ENCODE measurements around the gene TMEM185B.
"Not testable (repeated sequence)": the region's sequence is repeated elsewhere in the genome, so short reads cannot be mapped to it uniquely, and the experiment has no call there.

The TMEM185B gene

DNA sequence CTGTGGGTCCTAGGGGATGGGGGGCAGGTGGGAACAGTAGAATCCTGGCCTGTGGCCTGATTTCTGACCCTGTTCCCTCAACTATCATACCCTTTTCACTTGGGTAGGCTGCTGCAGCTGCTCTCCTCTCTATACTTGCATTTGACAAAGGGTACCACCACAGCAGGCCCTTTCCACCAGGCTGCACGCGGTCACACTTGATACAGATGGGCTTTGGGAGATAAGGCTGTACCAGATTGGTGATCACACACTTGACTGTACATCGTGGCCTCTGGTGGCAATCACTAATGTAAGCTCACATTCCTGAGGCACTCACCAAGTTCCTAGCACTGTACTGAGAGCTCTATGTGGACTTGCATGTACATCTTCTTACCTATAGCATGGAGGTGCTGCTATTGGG is 27.9 kb upstream of the TMEM185B start:
- no peak for DNase-seq

DNA sequence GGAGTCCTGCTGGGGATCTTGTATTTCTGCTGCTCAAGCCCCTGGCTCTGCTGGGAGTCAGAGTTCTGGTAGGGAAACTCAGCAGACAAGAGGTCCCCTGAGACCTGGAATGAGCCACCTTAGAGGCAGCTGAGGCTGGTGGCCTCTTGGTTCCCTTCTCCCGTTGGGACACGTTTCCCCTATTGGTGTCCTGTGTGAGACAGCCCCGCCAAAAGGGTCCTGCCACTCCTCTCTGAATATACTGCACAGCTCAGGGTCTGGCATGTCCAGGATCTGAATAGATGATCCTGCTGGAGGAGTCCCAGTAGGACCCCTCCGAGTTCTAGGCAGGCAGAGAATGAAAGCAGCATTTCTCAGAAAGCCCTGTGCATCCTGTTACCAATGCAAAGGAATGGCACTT is 27.4 kb upstream of the TMEM185B start:
- DNase-seq = no peak

DNA sequence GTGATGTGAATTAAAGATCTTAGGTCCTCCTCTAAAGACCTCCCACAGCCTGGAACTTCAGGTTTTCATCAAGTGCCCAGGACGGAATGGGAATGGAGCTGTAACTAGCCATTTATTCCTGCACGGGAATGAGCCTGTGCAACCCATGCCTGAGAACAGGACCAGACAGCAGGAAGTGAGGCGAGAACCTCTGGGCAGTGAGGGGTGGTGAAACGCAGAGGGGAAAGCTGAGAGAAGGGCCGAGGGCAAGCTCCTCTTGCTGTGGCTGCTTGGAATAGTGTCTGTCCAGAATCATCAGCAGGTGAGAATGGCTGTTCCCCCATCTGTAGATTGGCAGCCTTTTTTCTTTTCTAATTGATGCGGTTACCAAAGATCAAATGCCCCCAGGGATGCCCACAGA is 24.7 kb upstream of the TMEM185B start:
- DNase-seq = no peak

DNA sequence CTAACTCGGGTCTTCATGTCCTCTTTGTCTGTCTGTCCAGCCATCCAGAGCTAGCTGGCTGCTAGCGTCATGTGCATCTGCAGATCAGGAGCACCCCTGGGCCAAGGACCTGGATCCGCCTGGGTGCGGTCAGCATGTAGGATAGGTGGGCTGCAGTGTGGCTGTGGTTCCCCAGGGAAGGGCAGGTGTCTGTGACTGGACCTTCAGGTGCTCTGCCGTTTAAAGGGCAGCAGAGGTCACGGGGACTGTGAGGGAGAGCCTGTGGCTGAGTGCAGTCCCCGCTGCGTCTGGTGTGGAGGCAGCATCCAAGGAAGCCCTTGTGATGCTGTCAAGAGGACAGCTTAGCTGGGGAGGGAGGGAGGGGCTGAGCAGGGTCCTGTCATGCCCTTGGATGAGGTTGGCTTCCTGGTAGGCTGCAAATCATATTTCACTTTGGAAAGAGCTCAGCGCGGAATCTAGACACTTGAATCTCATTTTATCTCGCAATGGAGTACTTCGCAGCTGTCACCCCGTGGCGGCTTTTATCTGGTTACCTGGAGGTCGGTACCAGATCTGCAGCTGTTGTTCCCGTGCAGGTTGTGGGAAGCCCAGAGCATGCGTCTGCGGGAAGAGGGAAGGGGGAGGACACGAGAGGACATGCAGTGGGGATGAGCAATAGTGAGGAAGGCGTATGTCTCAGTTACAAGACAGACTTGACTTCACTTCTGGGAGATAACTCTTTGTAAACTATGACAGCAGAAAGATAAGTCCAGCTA is 23.5 kb upstream of the TMEM185B start:
- no peak for DNase-seq

DNA sequence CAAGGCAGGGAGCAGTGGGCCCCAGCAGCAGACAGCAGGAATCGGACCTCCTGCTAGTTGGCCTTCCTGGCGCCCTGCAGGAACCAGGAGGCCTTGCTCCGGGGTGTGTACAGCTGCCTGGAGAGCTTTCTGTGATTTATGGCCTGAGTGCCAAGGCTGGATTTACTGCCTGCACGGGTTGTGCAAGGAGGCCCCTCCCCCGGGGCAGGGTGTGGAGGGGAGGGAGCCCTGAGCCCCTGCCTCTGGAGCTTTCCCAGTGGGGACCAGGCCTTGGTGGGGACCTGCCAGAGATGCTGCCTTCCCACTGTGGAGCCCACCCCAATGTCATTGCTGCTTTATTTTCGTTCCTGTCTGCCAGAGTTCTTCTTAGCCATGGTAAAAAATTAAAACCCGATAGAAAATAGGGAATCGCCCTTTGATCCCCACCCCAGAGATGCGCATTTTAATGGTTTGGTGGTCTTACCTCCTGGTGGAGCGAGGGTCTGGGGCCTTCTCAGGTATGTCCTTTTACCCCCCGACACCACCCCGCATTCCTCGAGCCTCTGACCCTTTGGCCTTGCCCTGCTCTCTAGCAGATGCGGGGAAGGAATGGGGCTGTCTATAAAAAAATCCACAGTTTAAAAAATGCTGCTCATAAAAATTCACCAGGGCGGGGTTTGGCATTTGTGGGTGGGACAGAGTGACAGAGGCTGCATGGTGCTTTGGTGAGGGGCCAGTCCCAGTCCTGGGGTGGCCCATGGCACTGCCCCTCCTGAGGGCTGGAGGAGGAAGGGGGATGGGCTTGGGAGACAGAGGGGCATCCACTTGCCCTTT is 22.5 kb upstream of the TMEM185B start:
- DNase-seq = no peak

DNA sequence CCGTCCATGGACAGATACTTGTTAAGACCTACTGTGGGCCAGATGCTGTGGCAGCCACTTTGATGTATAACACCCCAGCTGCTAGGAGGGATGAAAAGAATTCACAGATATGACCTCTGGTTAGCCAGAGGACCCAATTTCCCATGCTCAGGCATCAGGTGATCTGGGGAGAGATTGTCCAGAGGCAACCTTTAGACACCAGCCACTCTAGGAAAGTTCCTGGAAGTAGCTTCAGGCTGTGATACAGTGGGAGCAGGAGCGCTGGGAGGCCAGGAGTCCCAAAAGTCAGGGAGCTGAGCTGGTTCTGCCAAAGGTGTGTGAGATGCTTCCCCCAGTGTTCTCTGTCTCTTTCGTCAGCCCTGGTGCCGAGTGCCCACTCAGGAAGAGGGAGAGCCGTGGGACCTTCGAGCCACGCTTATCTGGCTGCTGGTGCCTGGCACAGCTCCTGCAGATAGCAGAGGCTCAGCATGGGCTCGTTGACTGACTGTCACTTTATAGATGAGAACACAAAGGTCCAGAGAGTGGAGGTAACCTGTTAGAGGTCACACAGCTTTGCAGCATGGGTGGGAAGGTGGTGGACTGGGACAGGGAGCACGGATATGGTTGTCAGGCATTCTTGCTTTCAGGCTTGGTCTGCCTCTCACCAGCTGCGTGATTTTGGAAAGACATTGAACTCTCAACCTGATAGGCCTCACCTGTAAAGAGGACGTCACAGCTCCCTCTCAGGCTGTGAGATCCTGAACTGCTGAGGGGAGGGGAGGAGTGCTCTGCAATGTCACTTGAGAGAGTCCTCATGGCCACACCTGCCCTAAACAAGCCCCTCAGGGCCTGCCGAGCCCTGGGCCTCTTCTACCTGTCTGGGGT is 21.7 kb upstream of the TMEM185B start:
- no peak for DNase-seq

DNA sequence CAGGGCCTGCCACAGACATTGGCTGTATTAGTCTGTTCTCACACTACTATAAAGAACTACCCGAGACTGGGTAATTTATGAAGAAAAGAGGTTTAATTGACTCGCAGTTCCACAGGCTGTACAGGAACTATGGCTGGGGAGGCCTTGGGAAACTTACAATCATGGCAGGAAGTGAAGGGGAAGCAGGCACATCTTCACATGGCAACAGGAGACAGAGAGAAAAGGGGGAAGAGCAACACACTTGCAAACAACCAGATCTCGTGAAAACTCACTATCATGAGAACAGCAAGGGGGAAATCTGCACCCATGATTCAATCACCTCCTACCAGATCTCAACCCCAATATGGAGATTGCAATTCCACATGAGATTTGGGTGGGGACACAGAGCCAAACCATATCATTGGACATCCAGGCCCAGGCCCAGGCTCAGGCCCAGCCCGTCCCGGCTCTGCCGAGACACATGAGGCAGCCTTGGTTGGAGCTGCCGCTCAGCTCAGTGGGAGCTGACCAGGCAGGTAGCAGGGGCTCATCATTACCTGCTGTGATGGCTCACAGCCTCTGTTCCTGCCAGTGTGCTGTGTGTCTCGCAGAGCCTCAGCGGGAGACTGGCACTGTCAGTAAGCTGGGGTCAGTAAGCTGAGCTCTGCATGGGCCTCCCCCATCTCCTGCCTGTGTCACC is 20.8 kb upstream of the TMEM185B start:
- DNase-seq = no peak

DNA sequence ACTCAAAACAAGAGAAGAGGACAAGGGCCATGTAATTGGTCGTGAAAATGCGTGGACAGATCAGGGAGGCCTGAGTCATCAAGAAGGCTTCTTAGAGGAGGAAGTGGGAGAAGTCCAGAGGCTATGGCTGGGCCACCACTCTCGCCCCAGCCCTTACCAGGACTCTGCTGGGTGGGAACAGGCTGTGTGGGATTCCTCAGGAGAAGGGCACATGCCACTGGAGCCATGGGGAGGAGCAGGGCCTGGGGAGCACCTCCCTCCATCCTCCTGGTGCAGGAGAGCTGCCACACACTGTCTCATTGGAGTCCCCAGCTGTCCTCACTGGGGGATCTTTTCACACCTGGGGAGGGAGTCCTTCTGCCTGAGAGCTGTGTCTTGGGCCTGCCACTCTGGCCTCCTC is 20.0 kb upstream of the TMEM185B start:
- DNase-seq = no peak

DNA sequence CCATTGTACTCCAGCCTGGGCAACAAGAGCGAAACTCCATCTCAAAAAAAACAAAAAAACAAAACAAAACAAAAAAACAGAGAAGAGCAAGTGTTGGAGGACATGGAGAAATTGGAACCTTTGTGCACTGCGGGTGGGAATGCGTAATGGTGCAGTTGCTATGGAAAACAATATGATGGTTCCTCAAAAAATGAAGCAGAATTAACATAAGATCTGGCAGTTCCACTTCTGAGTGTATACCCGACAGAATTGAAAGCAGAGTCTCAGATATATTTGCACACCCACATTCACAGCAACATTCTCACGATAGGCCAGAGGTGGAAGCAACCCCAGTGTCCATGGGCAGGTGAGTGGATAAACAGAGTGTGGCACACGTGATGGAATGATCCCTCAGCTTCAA is 18.5 kb upstream of the TMEM185B start:
- no peak for DNase-seq

DNA sequence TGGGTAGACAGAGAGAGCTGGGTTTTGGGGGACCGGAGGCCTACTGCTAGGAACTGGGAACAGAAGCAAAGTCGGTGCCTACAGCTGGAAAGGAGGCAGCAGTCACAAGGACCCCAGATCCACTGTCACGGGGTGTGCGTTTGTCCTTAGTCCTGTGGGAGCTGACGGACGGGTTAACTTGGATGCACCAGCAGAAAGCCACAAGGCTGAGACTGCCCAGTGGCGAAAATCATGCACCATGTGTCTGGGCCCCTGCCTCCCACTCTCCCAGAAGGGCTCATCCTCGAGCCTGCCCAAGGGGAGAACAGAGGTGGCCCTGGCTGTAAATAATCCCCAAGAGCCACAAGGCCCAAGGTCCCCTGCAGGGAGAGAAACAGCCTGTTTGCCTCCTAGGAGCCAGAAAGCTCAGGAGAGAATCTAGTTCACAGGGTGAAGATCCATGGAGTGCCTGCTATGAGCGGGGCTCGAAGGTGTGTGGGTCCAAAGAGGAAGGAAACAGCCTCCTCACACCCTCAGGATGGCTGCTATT is 17.8 kb upstream of the TMEM185B start:
- no peak for DNase-seq

DNA sequence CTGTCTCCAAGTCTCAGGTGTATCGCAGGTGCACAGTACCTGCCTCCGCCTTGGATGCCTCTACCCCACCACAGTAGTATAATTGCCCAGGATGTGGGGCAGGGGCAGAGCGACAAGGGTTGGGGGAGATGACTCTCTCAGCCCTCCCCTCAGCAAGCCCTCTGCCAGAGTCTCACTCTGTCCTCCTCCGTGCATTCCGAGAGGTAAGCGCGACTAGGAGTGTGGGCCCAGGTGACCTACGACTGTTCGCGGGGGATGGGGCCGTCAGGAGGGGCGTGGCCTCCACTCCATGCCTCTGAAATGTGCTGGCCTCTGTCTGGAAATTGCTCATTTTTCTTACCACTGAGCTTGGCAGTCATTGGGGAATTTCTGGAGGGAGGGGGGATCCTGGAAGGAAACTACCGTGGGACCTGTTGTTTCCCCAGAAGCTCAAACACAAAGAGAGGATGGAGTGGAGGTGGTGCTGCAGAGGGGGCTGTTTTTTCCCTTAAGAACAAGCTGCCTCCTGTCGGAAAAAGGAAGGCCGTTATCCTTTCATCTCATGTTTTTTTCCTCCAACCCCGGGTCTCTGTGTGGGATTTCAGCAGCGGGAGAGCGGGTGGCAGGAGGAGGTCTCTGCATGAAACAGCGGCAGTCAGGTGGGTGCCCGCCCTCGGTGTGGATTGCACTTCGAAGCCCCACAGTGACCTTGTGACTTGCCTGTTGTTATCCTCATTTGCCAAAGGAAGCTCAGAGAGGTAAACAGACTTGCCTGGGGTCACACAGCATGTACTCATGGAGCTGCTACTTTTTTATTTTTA is 16.5 kb upstream of the TMEM185B start:
- DNase-seq = no peak

DNA sequence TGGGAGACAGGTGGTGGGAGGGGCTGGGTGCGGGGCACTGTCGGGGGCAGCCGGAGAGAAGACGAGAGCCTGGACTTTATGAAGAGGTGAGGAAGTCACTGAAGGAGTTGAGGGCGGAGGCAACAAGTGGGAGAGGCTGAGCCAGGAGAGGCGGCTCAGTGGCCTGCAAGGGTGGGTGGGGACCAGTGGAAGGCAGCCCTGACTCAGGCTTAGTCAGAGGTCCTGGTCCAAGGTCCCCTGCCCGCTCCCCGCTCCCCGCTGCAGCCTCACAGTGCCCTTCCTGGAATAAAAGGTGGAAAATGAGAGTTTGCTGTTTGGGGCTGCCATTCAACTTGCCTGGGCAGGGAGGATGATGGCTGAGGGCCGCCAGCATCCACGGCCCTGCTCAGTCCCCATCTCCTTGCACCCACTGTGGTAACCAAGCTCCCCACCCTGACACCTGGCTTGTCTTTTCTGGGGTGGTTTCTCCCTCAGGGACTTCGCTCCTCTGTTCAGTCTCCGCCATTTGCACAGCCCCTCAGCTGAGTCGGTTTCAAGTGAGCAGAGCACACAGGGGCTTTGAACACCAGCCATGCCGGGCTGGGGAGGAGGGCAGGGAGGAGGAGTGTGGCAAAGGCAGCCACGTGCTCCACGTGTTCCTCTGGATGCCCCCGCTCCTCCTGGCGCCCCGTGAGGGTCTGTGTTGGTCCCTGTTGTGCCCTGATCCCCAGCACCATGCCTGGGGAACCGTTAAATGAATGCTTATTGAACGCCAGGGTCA is 15.7 kb upstream of the TMEM185B start:
- no peak for DNase-seq

DNA sequence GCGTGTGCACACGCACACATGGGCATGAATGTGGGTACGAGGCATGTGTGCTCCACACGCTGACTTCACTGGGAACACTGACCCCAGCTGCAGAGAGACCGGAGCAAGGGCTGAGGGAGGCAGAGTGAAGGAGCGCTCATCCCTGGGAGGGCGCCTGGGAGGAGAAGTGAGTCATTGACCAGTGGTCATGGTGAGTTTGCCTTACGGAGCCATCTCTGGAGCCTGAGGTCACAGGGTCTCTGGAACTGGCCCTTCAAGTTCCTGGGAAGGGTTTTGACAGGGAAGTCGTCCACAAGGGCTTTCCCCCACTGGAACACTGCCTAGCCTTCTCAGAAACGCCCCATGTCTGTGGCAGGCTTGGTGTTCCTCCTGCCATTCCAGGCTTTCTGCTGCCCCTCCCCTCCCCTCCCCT is 14.3 kb upstream of the TMEM185B start:
- DNase-seq = no peak

DNA sequence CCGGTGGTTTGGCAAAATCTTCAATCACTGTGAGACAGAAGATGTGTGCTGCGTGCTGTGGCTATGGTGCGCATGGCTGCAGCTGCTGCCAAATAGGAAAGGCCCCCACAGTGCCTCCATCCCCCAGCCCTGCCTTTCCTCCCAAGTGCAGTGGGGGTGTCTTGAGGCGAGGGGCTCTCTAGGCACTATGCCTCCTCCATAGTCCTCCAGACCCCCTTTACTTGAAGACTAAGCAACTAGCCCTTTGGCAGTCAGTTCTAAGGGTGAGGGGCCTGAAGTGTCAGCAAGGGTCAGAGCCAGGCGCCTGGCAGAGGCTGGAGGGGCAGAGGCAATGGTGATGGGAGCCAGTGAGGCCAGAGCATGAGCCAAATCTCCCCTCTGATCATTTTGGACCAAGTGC is 13.6 kb upstream of the TMEM185B start:
- no peak for DNase-seq

DNA sequence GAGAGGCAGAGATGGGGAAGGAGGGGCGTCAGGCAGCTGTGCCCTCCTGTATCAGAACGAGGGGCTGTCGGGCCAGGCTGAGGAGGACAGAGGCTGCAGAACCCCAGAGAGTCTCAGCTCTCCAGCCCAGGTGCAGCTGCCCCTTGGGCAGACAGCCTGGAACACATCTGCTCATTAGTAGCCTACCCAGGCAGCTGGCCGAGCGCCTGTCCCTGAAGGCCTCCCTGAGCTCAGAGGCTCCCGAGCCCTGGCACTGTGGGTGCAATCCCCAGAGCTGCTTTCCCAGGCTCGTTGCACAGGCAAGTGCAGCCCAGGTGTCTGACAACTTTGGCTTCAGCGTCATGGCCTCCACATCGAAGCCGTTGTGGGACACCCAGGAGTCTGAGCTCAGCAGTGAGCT is 13.1 kb upstream of the TMEM185B start:
- DNase-seq = no peak

DNA sequence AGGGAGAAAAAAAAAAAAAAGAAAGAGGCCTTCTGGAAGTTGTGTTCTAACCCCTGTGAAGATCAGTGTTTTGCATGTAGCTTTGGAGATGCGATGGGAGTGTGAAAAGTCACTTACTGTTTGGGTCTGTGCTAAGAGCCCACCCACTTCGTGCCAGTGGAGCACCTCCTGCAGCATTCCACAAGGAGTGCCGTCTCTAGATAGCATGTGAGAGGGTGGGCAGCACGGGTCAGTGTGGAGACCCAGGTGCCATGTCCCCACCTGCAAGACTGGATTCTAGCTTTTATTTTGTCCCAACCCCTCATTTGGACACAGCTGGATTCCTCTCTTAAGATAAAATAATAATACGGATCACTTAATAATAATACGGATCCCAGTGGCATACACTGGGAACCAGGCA is 12.5 kb upstream of the TMEM185B start:
- no peak for DNase-seq

DNA sequence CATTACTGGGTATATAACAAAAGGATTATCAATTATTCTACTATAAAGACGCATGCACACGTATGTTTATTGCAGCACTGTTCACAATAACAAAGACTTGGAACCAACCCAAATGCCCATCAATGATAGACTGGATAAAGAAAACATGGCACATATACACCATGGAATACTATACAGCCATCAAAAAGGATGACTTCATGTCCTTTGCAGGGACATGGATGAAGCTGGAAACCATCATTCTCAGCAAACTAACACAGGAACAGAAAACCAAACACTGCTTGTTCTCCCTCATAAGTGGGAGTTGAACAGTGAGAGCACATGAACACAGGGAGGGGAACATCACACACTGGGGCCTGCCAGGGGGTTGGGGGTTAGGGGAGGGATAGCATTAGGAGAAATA is 12.0 kb upstream of the TMEM185B start:
- DNase-seq = not testable (repeated sequence)

DNA sequence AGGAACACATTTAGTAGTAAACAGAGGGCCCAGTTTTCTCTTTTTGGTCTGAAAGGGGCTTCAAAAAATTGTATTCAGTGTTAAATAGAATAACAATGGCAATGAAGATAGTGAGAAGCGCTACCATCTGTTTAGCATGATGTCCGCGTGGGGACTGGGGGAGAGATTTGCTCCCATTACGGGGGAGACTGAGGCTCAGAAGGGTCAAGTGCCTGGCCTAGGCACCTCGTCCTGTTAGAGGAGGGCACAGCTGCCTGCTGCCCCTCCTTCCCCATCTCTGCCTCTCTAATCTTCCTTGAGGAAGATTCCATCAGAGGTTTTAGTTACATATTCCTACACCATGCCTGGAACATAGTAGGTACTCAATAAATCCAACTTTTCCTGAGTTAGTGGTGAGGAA is 10.1 kb upstream of the TMEM185B start:
- no peak for DNase-seq

DNA sequence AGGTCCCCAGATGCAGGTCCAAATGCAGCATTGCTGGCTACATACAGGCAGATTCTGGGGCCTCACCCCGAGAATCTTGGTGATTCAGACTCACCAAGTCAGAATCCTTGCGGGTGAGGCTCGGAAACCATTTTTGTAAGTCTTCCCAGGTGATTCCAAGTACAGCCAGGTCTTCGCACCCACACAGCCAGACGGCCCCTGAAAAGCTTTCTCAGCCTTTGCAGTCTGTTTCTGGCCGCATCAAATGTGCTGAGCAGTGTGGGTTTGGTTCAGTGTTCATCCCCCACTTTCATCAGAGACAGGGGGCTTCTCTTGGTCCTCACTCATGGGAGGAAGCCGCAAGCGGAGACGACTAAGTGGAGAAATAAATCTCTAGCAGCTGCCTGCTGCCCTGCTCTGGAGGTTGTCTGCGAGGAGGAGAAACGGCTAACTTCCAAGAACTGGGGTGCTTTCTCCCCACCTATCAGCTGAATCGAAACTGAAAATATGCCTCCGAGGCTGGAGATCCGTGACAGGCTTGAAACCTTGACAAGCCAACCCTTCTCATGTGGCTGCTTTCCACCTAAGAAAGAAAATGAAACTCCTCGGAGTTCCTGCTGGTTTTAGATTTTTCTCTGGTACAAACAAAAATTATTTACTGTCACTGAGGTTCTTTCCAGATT is 8.9 kb upstream of the TMEM185B start:
- DNase-seq = no peak

DNA sequence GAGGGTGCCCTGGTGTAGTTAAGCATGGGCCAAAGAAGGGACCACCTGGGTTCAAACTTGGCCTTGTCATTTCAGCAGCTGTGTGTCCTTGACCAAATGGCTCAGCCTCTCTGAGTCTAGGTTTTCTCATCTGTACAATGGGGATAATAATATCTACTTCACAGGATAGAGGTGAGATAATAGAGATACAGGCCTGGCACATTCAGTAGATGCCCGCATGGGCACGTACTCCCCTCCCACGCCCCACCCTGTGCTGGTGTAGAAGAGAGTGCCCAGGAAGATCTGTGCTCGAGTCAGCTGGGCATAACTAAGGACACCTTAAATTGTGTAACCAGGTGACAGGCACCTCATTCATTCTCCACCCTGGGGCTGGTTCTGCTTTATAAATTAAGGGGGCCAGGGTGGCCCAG is 8.4 kb upstream of the TMEM185B start:
- DNase-seq = no peak

All from C1 segment of cervical spinal cord (tissue), 14 donors.